Ishikawa (cell line): ENCODE data around the gene C11orf87.

Experiments used
- CEBPB ChIP-seq: IDR thresholded peaks from 2 replicates; pipeline ENCODE4 v1.6.1; 2012
- CREB1 ChIP-seq: IDR thresholded peaks from 2 replicates; pipeline ENCODE4 v1.6.1; 2012; ENCODE audit warnings: low read depth
- EGR1 ChIP-seq: IDR thresholded peaks from 2 replicates; pipeline ENCODE4 v1.6.1; 2012
- FOXM1 ChIP-seq: IDR thresholded peaks from 2 replicates; pipeline ENCODE4 v1.6.1; 2012; ENCODE audit warnings: low read depth, borderline replicate concordance
- MAX ChIP-seq: IDR thresholded peaks from 2 replicates; pipeline ENCODE4 v1.6.1; 2012
- TCF12 ChIP-seq: IDR thresholded peaks from 2 replicates; pipeline ENCODE4 v1.6.1; 2012; ENCODE audit warnings: low read depth
- TEAD4 ChIP-seq: IDR thresholded peaks from 2 replicates; pipeline ENCODE4 v1.6.1; 2012
- YY1 ChIP-seq: IDR thresholded peaks from 2 replicates; pipeline ENCODE4 v1.6.1; 2012; ENCODE audit warnings: low read depth
- TF ChIP-seq, protein P1 (sequence below): IDR thresholded peaks from 2 replicates; pipeline ENCODE4 v1.6.1; 2012; ENCODE audit warnings: low read depth, mild to moderate bottlenecking
- TF ChIP-seq, protein P2 (sequence below): IDR thresholded peaks from 2 replicates; pipeline ENCODE4 v1.6.1; 2012

The C11orf87 gene

GRCh38 chr11:109443052-109443451 is 21.1 kb downstream of the C11orf87 start:
- TF ChIP-seq CREB1 (no peak), MAX (no peak), YY1 (no peak)

GRCh38 chr11:109454857-109455256 is 32.9 kb downstream of the C11orf87 start:
- TF ChIP-seq, protein P1, sequence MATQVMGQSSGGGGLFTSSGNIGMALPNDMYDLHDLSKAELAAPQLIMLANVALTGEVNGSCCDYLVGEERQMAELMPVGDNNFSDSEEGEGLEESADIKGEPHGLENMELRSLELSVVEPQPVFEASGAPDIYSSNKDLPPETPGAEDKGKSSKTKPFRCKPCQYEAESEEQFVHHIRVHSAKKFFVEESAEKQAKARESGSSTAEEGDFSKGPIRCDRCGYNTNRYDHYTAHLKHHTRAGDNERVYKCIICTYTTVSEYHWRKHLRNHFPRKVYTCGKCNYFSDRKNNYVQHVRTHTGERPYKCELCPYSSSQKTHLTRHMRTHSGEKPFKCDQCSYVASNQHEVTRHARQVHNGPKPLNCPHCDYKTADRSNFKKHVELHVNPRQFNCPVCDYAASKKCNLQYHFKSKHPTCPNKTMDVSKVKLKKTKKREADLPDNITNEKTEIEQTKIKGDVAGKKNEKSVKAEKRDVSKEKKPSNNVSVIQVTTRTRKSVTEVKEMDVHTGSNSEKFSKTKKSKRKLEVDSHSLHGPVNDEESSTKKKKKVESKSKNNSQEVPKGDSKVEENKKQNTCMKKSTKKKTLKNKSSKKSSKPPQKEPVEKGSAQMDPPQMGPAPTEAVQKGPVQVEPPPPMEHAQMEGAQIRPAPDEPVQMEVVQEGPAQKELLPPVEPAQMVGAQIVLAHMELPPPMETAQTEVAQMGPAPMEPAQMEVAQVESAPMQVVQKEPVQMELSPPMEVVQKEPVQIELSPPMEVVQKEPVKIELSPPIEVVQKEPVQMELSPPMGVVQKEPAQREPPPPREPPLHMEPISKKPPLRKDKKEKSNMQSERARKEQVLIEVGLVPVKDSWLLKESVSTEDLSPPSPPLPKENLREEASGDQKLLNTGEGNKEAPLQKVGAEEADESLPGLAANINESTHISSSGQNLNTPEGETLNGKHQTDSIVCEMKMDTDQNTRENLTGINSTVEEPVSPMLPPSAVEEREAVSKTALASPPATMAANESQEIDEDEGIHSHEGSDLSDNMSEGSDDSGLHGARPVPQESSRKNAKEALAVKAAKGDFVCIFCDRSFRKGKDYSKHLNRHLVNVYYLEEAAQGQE: no peak
- TF ChIP-seq, protein P2, sequence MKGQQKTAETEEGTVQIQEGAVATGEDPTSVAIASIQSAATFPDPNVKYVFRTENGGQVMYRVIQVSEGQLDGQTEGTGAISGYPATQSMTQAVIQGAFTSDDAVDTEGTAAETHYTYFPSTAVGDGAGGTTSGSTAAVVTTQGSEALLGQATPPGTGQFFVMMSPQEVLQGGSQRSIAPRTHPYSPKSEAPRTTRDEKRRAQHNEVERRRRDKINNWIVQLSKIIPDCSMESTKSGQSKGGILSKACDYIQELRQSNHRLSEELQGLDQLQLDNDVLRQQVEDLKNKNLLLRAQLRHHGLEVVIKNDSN: no peak
- no peak for TF ChIP-seq TCF12
- no peak for TF ChIP-seq EGR1
- TF ChIP-seq TEAD4: no peak
- TF ChIP-seq CREB1: no peak
- TF ChIP-seq FOXM1: no peak
- no peak for TF ChIP-seq CEBPB
